Endometrium (tissue), 2 donors: ENCODE data around the gene CCDC50.

Experiments used
- FAIRE-seq: peaks from 2 replicates; lab custom pipeline; 2012; peaks lifted over from hg19 to GRCh38; lab: Jason Lieb, UNC
- donor health status: control.
- donor health status: control.

The CCDC50 gene

DNA sequence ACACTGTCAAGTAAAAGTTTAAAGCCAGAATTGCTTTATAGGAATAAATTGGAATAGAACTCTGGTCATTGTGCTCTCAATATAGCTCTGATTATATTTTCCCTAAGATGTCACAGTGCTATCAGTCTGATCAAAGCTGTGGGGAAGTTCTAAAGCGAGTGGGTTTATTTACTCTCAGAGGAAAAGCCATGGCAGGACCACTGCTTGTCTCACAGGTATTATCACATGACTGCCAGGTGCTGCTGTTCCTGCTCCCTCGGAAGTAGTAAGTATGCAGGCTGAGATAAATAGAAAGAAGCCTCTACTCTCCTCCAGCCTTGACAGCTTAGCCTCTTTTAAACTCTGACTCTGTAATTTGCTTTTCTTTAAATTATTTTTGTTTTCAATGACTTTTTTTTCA, 50.3 kb downstream of the CCDC50 start:
- FAIRE-seq, result no peak

DNA sequence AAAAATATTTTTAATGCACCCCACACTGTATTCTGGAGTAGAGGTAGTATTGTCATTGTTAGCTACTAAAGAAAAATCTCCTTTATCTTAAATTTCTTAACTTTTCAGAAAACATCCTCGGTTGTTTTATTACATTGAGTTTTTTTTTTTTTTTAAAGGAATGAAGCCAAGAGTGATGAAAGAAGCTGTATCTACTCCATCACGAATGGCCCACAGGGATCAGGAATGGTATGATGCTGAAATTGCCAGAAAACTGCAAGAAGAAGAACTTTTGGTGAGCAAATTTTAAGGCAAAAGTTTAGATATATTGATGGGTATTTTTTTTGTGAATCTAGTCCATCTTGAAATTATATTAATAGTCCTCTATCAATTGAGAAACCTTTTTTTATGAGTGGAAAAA, 50.8 kb downstream of the CCDC50 start:
- no peak for FAIRE-seq

DNA sequence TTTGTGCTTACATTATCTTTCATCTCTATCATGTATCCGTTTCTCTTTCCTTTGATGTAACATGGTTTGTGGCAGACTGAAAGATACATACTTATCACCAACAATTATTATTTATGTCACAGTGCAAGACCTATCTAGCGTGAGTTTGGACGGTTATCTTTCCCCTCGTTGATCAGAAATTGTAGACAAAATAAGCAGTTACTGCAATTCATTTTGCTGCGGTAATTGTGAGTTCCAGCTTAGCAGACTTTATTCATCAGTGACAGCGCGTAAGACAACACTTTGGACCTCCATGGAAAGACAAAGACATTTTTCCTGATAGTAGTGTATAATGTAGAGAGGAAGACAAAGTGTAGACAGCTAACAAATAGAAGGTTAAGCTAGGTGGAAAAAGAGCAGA, 52.1 kb downstream of the CCDC50 start:
- no peak for FAIRE-seq

DNA sequence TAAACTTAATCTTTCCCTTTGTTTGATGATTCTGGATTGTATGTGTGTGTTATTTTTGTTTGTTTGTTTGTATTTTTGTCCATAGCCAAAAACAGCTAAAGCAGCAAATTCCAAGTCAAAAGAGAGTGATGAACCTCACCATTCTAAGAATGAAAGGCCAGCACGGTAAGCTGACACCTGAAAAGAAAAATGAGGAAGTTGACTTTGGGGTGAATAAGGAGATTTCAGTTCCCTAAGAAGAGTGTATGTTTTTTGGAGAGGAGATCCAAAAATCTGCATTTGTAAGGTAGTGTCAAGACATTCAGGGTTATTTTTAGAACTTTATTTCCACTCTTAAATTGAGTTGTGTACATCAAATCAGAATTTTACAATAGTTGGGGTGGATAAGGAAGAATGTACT, 53.5 kb downstream of the CCDC50 start:
- no peak for FAIRE-seq

DNA sequence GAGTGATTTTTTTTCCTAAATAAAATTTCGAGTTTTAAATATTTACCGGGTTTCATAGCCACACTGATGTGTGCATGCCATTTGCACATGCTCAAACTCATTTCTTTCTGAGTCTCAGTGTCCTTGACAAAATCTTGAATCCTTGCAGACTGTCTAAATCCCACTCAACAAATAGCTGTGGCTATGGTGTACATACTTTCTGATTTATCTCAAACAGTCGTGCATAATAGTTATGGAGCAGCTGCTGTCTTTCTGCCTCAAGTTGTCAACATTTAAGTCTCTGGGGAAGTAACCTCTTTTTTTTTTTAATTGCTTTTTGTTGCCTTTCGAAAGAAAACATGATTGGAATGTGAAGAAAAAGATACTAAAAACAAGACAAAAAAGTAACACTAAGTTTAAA, 53.9 kb downstream of the CCDC50 start:
- FAIRE-seq, result peak; percentile 88

DNA sequence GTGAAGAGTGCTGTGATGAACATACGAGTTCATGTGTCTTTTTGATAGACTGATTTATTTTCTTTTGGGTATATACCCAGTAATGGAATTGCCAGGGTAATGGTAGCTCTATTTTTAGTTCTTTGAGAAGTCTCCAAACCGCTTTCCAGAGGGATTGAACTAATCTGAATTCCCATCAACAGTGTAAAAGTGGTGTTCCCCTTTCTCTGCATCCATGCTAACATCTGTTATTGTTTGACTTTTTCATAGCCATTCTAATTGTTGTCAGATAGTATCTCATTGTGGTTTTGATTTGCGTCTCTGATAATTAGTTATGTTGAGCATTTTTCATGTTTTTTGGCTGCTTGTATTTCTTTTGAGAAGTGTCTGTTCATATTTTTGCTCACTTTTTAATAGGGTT, 55.9 kb downstream of the CCDC50 start:
- FAIRE-seq, result no peak

DNA sequence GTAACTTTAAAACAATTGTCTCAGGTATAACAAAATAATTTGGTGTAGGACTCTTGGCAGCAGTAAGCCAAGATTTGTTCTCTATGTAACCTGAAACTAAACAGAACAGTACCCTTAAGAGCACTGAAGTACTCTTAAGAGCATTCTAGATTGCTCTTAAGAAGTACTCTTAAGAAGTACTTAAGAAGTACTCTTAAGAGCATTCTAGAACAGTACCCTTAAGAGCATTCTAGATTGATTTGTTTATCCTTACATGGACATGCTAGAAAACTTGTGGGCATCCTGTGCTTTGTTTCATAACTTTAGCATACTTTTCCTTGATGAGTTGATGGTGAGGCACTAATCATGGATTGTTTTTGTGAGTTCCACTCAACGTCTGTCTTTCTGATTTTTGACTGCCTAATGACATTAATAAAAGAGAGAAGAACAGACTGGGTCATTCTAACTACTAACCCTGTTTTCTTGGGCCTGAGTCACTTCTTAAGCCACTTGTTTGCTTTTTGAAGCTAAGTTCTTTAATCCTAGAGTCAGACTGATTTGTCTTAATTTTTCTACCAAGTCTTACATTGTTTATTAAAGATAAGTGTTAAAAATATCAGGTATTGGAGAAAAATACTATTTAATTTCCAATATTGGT, 58.4 kb downstream of the CCDC50 start:
- no peak for FAIRE-seq

DNA sequence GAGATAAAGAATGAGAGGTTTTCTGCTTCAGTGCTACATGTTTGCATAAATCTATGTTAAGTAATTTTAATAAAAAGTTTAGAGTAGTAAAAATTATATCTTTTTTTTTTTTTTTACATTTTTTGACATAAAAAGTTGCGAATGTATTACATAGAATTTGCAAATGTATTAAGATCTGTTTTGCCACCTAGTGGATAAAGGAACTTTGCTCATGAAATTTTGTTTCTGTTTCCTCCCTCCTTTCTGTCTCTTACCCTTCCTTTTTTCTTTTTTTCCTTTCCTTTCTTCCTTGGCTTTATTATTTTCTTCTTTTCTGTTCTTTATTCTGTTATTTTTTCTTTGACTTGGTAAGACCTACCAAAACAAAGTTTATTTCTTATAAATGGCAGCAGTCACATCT, 59.6 kb downstream of the CCDC50 start:
- peak; percentile 85 for FAIRE-seq

DNA sequence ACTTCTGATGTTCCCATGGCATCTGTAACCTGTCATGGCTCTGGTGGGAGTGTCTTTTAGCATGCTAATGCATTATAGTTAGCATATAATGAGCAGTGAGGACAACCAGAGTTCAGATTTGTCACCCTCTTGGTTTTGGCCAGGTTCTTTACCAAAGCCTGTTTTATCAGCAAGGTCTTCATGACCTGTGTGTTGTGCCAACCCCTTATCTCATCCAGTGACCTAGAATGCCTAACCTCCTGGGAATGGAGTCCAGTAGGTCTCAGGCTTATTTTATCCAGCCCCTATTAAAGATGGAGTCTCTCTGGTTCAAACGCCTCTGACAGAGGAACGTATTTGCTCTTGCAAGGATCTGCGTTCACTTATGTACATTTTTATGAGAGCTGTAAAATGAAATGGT, 61.4 kb downstream of the CCDC50 start:
- FAIRE-seq, result no peak

DNA sequence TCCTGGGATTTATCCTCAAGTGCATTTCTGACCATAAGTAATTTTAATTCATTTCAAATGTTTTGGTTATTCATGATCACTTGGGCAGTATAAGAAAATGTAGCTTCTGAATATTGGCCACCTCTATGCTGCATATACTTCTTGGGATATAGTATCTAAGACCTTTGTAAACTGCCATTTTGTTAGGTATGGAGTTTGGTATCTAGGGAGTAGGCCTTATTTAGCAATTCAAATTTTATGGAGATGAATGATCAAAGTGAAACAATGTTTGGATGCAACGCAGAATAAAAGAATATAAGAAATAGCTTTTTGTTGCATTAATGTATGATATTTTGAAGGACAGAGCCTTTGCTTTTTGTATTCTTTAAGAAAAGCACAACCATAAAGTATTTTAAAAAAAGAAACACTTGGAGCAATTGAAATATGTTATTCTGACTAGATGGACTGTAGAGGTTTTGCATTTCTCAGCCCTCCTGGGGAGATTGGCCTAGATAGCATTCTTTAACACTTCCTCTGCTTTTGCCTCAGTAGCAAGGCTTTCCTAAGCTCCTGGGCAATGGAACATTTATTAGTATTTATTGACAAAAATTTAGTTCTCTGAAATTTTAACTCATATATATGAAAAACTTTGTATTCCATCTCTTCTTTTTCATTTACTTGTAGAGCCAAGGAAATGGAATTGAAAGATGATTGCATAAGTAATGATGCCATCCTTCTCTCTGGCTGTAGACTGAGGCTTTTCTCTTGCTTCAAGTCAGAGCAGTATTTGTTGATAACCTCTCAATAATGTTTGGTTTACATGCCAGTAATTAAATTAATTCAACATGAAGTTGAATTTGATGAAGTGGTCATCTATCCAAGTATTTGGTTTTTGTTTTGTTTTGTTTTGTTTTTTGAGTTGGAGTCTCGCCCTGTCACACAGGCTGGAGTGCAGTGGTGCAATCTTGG, 62.9 kb downstream of the CCDC50 start:
- no peak for FAIRE-seq

DNA sequence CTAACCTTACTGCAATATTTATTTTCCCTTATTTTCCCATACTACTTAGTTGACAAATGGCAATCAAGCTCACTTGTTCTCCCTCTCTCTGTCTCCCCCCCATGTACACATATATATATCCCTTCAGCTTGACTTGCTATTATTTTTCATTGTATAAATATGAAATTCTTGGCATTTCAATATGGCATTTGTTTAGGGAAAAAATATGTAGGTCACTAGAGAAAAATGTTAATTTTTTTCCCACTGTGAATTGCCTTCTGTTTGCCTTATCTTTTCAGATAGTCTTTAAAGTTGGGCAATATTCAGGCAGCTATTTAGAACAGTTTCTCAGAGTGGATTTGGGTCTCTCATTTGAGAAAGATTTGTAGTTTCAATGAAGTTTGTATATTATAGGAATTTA, 64.0 kb downstream of the CCDC50 start:
- no peak for FAIRE-seq

DNA sequence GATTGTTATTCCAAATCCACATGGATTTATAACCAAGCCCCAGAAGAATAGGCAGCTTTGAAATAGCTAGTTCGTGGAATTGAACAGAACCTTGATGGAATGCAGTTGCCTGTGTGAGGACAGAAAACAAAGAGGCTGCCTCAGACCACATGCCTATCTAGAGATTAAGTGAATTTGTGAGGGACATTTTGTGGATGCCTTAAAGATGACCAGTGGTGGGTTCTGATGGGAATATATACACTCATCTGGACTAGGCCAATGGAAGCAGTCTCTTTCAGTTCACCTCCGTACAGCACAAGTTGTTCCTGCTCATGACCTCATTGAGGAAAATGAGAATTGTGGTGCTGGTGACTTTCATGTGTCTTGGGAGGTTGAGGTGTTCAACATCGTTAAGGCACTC, 68.6 kb downstream of the CCDC50 start:
- FAIRE-seq, result no peak

DNA sequence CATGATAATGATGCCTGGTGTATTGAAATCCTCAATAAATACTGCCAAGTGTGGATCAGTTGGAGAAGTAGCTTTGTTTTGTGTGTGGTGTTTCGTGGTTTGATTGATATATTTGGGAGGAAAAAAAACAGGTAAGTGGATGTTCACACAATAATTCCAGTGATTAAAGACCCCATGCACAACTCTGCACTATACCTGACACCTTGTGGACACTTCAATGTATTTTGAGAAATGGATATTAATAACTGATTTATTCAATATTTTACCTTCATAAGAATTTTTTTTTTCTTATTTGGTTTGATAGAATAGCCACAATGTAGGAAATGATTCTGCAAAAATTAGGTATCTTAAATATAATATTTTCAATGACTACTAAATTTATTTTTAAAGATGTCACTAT, 69.4 kb downstream of the CCDC50 start:
- FAIRE-seq, result no peak

DNA sequence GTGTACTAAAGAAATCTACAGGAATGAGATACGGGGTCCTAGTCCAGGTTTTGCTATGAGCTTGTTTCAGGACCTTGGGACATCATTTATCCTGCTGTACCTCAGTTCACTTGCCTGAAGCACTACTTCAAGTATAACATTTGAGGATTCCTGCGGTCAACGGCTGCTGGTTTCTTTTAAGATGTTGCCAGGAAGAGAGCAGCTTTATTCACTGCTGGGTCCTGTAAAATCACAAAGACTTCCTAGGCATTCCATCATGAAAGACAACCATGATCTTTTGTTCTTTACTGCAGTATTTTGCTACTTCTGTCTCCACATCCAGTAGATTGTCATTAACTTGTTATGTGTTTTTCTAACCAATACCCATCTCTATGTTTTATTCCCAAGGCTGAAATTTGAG, 70.7 kb downstream of the CCDC50 start:
- FAIRE-seq, result no peak

DNA sequence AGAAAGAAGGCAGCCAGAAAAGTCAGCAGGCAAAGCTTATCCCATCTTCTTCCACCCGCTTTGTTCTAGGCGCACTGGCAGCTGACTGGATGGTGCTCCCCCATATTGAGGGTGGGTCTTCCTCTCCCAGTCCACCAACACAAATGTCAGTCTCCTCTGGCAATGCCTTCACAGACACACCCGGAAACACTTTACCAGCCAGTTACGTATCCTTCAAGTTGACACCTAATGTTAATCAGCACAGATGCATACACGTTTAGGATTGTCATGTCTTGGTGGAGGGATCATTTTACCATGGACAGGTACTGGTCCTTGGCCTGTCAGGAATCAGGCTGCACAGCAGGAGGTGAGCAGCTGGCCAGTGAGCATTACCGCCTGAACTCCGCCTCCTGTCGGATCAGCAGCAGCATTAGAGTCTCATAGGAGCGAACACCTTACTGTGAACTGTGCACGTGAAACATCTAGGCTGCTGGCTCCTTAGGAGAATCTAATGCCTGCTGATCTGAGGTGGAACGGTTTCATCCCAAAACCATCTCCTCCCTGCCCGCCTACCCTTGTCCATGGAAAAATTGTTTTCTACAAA, 72.7 kb downstream of the CCDC50 start:
- FAIRE-seq, result no peak

DNA sequence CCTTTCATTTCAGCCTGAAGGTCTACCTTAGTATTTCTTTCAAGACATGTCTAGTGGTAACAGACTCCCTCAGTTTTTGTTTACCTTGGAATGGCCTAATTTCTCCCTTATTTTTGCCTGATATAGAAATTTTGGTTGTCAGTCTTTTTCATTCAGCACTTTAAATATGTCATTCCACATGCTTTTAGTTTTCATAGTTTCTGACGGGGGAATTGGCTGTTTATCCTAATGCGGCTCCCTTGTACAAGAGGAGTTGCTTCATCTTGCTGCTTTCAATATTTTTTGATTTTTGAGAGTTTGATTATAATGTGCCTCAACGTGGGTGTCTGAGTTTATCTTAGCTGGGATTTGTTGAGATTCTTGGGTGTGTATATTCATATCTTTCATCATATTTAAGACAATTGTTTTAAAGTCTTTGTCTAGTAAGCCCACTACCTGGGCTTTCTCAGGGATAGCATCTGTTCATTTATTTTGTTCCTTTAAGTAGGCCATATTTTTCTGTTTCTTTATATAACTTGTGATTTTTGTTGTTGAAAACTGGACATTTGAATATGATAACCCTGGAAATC, 80.7 kb downstream of the CCDC50 start:
- FAIRE-seq, result no peak

DNA sequence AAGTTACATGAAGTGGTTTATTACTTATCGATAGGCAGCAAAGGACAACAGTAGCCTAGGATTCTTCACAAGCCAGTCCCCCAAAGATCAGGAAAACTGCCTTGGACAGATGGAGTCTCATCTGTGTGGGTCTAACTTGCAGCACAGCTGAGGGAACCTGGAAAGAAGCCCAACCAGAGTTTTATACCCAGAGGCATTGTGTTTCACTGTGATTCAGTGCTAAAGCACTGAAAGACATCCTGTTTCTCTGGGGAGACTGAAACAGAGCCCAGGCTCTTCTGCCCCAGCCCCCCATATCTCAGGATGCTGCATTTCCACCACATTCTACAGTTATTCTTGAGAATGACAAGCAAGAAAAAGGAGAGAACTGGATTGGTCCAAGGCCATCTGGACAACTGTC, 83.6 kb downstream of the CCDC50 start:
- no peak for FAIRE-seq

DNA sequence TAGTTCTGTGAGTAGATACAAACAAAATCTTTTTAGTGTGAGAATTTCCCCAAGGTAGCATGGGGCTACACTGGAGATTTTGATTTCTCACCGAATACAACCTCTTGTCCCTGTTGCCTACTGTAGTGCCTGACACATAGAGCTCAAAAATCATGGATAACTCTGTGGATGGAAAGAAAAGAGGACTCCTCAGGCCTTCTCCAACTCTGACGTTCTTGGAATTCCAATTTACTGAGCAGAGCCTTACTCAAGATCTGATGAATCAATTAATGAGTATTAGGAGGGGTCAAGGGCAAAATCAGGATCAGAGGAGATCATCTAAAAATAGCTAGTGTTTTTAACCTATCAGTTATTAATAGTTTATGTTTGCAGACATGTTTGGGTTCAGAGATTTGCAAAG, 85.1 kb downstream of the CCDC50 start:
- FAIRE-seq, result no peak

DNA sequence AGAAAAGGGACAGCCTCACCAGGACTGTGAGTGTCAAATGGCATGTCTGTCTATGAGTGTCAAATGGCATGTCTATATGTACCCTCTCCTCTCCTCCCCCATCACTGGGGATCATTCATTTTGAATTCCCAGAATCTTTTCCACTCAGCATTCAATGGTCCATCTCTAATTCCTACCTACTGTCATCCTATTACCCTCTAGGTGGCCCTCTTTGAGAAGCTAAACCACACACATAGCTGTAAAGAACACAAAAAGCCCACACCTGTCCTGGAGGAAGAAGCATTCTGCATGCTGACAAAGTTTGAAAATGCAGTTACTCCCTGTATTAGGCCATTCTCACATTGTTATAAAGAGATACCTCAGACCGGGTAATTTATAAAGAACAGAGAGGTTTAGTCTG, 85.5 kb downstream of the CCDC50 start:
- no peak for FAIRE-seq

DNA sequence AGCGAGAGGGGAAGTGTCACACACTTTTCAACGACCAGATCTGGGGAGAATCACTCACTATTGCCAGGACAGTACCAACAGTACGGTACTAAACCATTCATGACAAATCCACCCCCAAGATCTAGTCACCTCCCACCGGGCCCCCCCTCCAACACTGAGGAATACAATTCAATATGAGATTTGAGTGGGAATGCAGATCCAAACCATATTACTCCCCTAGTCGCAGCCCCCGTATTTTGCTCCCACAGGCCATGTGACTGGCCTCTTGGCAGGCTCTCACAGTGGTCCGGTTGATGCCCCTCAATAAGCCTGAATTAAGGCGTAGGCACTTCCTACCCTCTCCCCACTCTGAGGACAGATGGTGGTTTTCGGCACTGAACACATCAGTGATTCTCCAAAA, 86.4 kb downstream of the CCDC50 start:
- no peak for FAIRE-seq

DNA sequence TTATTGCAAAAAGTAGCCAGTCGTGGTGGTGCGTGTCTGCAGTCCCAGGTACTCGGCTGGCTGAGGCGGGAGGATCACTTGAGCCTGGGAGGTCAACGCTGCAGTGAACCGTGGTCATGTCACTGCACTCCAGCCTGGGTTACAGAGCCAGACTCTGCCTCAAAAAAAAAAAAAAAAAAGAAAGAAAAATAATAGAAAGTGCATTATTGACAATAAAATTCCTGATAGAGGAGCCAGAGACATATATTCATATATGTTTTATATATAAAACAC, 88.2 kb downstream of the CCDC50 start:
- no peak for FAIRE-seq

DNA sequence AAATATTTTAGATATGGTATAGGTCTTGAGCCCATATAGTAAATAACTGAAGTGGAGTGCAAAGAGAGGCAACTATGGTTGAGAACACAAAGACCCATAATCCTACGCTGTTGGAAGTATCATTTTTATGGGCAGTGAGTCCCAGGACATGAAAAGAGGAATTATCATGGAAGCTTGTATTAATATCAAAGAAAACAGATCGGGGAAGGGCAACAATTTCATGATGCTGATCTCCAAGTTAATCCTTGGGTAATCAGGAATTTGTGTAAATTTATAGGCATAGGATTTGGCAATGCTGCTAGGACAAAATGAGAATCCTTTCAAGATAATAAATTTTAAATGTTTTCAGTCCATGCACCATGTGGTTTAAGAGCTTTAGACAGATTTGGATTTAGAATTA, 91.6 kb downstream of the CCDC50 start:
- no peak for FAIRE-seq

DNA sequence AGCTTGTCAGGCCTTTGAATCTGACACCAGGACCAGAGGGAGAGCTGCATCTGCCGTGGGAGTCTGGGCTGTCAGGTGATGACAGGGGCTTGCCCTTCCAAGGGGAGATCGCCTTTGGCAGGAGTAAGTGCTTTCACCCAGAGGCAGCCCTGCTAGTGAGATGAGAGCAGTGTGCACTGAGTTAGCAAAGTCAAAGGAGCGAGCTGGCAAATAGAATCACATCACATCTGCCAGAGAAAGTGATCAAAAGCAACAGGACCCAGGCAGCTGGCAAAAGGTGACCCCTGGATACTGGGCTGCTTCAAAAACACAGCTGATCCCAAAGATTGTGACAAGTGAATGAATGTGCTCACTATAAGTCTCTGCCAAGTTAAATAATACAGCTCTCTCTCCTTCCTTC, 95.7 kb downstream of the CCDC50 start:
- FAIRE-seq, result no peak
